A204.1 (cell line): Measurements from ENCODE around the gene ANP32E.
"Not testable (repeated sequence)": the region's sequence is repeated elsewhere in the genome, so short reads cannot be mapped to it uniquely, and the experiment has no call there.

Source experiments
- FAIRE-seq: peaks from 2 replicates; lab custom pipeline; 2012; peaks lifted over from hg19 to GRCh38; lab: Jason Lieb, UNC

Gene ANP32E

GRCh38 chr1:150212070-150212469 is 23.8 kb downstream of the ANP32E start:
- no peak for FAIRE-seq

- FAIRE-seq = no peak
Observed at GRCh38 chr1:150210706-150211105, 25.2 kb downstream of the ANP32E start.

- no peak for FAIRE-seq
Observed at GRCh38 chr1:150210091-150210490, 25.8 kb downstream of the ANP32E start.

GRCh38 chr1:150208460-150208859 is 27.5 kb downstream of the ANP32E start:
- not testable (repeated sequence) for FAIRE-seq

- FAIRE-seq = no peak
Observed at GRCh38 chr1:150207281-150207971, 28.5 kb downstream of the ANP32E start.

GRCh38 chr1:150196417-150196816 is 39.5 kb downstream of the ANP32E start:
- FAIRE-seq = no peak

- no peak for FAIRE-seq
Observed at GRCh38 chr1:150194381-150195031, 41.4 kb downstream of the ANP32E start.

GRCh38 chr1:150192012-150192411 is 43.9 kb downstream of the ANP32E start:
- no peak for FAIRE-seq

- no peak for FAIRE-seq
Observed at GRCh38 chr1:150187560-150187931, 48.4 kb downstream of the ANP32E start.

GRCh38 chr1:150186789-150187559 is 48.9 kb downstream of the ANP32E start:
- FAIRE-seq = peak; percentile 77

GRCh38 chr1:150186438-150186788 is 49.5 kb downstream of the ANP32E start:
- not testable (repeated sequence) for FAIRE-seq

- FAIRE-seq = no peak
Observed at GRCh38 chr1:150185481-150185880, 50.4 kb downstream of the ANP32E start.

- no peak for FAIRE-seq
Observed at GRCh38 chr1:150183061-150183460, 52.9 kb downstream of the ANP32E start.

GRCh38 chr1:150182247-150182646 is 53.7 kb downstream of the ANP32E start:
- no peak for FAIRE-seq

- FAIRE-seq = no peak
Observed at GRCh38 chr1:150180474-150180873, 55.4 kb downstream of the ANP32E start.

GRCh38 chr1:150179867-150180266 is 56.0 kb downstream of the ANP32E start:
- FAIRE-seq = no peak

- FAIRE-seq = no peak
Observed at GRCh38 chr1:150178548-150178947, 57.4 kb downstream of the ANP32E start.

GRCh38 chr1:150176593-150176992 is 59.3 kb downstream of the ANP32E start:
- FAIRE-seq = no peak

GRCh38 chr1:150173141-150173585 is 62.7 kb downstream of the ANP32E start:
- FAIRE-seq = no peak

- FAIRE-seq = no peak
Observed at GRCh38 chr1:150171801-150172200, 64.1 kb downstream of the ANP32E start.

- no peak for FAIRE-seq
Observed at GRCh38 chr1:150168960-150169601, 66.8 kb downstream of the ANP32E start.
